Urinary bladder (tissue), 4 donors: ENCODE data around the gene B4GALNT2. TPM values are rescaled to one million over a fixed set of nuclear protein-coding genes. Genes with fewer than 3 reads are reported as not detected.
A peak's percentile ranks its signal among the peaks of the same experiment; 100 is the strongest.
"Not testable (repeated sequence)": the region's sequence is repeated elsewhere in the genome, so short reads cannot be mapped to it uniquely, and the experiment has no call there.

Experiments used
- DNase-seq: peaks from one replicate; pipeline ENCODE4 v3.0.0-alpha.2; 2015; ENCODE audit errors: extremely low spot score
- H3K27ac ChIP-seq: one replicate; pipeline ENCODE4 v1.5.1; 2013; ENCODE audit warnings: low read depth, mild to moderate bottlenecking, moderate library complexity
- H3K36me3 ChIP-seq: one replicate; pipeline ENCODE4 v1.6.1; 2013; ENCODE audit warnings: mild to moderate bottlenecking, moderate library complexity; ENCODE audit not compliant: insufficient read depth
- H3K4me1 ChIP-seq: one replicate; pipeline ENCODE4 v1.6.1; 2013; ENCODE audit warnings: mild to moderate bottlenecking, moderate library complexity; ENCODE audit not compliant: insufficient read depth
- H3K4me3 ChIP-seq: one replicate; pipeline ENCODE4 v1.5.1; 2013; ENCODE audit warnings: low read depth, low read length
- WGBS: extraction: QIAGEN DNeasy Blood & Tissue Kit; methylation state at CpG from one replicate; pipeline ENCODE4 v1.1.7; 2013; 5-methylcytosine and 5-hydroxymethylcytosine counted together
- polyA plus RNA-seq: library from polyadenylated mRNA; stranded (reverse); fragments of 200-250 nt; gene quantifications from one replicate; pipeline ENCODE4 v1.2.3, GENCODE V29; 2013
- total RNA-seq: library from RNA; depleted of rRNA; stranded (reverse); fragments of >200 nt; gene quantifications from one replicate; pipeline ENCODE4 v1.2.3, GENCODE V29; 2014
- donor health status: healthy with polysubstance abuse.
- donor health status: healthy.

The B4GALNT2 gene, protein sequence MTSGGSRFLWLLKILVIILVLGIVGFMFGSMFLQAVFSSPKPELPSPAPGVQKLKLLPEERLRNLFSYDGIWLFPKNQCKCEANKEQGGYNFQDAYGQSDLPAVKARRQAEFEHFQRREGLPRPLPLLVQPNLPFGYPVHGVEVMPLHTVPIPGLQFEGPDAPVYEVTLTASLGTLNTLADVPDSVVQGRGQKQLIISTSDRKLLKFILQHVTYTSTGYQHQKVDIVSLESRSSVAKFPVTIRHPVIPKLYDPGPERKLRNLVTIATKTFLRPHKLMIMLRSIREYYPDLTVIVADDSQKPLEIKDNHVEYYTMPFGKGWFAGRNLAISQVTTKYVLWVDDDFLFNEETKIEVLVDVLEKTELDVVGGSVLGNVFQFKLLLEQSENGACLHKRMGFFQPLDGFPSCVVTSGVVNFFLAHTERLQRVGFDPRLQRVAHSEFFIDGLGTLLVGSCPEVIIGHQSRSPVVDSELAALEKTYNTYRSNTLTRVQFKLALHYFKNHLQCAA
- total RNA-seq (not detected), polyA plus RNA-seq (not detected)

- peak within 1 kb of the TSS; percentile 7 for H3K4me3 ChIP-seq
- H3K27ac ChIP-seq: no peak within 1 kb of the TSS
- no peaks in the 10 kb centered on the region for H3K36me3 ChIP-seq
- DNase-seq: no peak
- H3K4me1 ChIP-seq: peaks cover 2% of the 10 kb centered on the region
- WGBS: 3% methylated on average over 65 of the region's 65 CpGs
These were observed at the start of gene B4GALNT2 for GRCh38 chr17:49132699-49133364. Gene B4GALNT2 (plus strand): TSS chr17:49132769. CDS start chr17:49132793, 24 bp downstream.

- H3K4me1 ChIP-seq, H3K27ac ChIP-seq, H3K4me3 ChIP-seq, H3K36me3 ChIP-seq, DNase-seq: not testable (repeated sequence)
- 55% methylated on average over 2 of the region's 2 CpGs for WGBS
These were observed 47.5 kb upstream of the B4GALNT2 start for GRCh38 chr17:49085046-49085445.

- DNase-seq: no peak
- Histone ChIP-seq H3K36me3 (no peaks in the 10 kb centered on the region), H3K27ac (no peak overlapping the region), H3K4me1 (no peaks in the 10 kb centered on the region), H3K4me3 (no peak overlapping the region)
- 81% methylated on average over 5 of the region's 5 CpGs for WGBS
These were observed 46.8 kb upstream of the B4GALNT2 start for GRCh38 chr17:49085565-49086315.

DNA sequence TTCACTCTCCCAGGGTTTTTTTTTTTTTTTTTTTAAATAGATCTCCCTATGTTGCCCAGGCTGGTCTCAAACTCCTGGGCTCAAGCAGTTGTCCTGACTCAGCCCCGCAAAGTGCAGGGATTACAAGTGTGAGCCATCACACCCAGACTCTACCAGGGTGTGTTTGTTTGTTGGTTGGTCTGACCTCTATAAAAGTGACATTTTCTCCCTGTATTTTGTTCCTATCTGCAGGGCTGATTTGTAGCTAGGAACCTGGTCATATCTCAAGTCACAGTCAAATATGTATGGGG, 46.3 kb upstream of the B4GALNT2 start:
- no peaks in the 10 kb centered on the region for H3K36me3 ChIP-seq
- H3K4me1 ChIP-seq: no peaks in the 10 kb centered on the region
- no peak overlapping the region for H3K27ac ChIP-seq
- WGBS: 50% methylated on average over 1 of the region's 1 CpG
- DNase-seq: no peak
- no peak overlapping the region for H3K4me3 ChIP-seq

DNA sequence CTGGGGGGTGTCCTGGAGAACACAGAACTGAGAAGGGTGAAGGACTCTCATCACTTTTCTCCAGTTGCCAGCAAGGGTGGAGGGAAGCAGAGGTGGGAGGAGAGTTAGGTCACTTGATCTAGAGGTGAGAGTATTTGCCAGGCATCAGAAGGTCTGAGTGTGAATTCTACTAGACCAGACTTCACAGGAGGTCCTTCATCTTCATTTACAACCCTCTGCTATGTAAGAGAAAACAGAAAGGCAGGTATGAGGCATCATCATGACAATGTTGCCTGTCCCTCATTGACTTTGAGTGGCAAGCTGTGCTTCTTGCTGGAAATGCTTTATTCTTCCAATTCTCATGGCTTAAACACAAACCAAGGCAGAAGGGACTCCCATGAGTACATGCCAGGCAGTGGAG, 45.9 kb upstream of the B4GALNT2 start:
- no peak for DNase-seq
- Histone ChIP-seq H3K27ac (no peak overlapping the region), H3K4me3 (no peak overlapping the region), H3K4me1 (no peaks in the 10 kb centered on the region), H3K36me3 (no peaks in the 10 kb centered on the region)

- 87% methylated on average over 7 of the region's 7 CpGs for WGBS
- no peak for DNase-seq
These were observed 43.5 kb upstream of the B4GALNT2 start for GRCh38 chr17:49089094-49089493.

DNA sequence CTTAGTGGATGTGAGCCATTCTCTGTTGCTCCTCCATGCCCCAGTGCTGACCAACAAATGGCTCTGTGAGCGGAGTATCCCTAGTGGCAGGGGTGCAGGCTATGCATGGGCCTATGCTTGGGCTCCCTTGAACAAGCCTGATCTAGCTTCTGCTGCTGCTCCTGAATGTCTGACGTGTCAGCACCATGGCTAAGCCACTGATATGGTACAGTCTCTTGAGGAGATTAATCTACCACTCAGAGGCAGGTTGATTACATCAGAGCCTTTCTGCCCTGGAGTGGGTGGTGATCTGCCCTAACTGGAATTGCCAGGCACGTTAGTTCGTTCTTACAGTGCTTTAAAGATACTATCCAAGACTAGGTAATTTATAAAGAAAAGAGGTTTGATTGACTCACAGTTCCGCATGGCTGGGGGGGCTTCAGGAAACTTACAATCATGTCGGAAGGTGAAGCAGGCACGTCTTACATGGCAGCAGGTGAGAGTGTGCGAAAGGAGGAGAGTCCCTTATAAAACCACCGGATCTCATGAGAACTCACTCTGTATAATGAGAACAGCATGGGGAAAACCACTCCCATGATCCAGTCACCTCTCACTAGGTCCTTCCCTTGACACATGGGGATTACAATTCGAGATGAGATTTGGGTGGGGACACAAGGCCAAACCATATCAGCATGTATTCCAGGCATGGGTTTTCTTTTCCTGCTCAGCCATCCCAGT, 41.5 kb upstream of the B4GALNT2 start:
- Histone ChIP-seq H3K4me1 (no peaks in the 10 kb centered on the region), H3K27ac (no peak overlapping the region), H3K36me3 (no peaks in the 10 kb centered on the region), H3K4me3 (no peak overlapping the region)
- WGBS: 69% methylated on average over 10 of the region's 10 CpGs
- DNase-seq: no peak

More at GRCh38 chr17:49089094-49089493, 43.5 kb upstream of the B4GALNT2 start:
- H3K4me1 ChIP-seq: no peaks in the 10 kb centered on the region
- H3K27ac ChIP-seq: no peak overlapping the region
- H3K4me3 ChIP-seq: no peak overlapping the region
- no peaks in the 10 kb centered on the region for H3K36me3 ChIP-seq

- H3K27ac ChIP-seq: no peak overlapping the region
- no peak for DNase-seq
- WGBS: 60% methylated on average over 10 of the region's 10 CpGs
- no peaks in the 10 kb centered on the region for H3K4me1 ChIP-seq
- no peaks in the 10 kb centered on the region for H3K36me3 ChIP-seq
- H3K4me3 ChIP-seq: no peak overlapping the region
These were observed 39.4 kb upstream of the B4GALNT2 start for GRCh38 chr17:49093131-49093530.

GRCh38 chr17:49100601-49101000, 32.0 kb upstream of the B4GALNT2 start:
- Histone ChIP-seq H3K4me1 (no peaks in the 10 kb centered on the region), H3K4me3 (no peak overlapping the region), H3K36me3 (no peaks in the 10 kb centered on the region), H3K27ac (no peak overlapping the region)
- DNase-seq: no peak

- no peaks in the 10 kb centered on the region for H3K36me3 ChIP-seq
- no peak overlapping the region for H3K27ac ChIP-seq
- H3K4me1 ChIP-seq: no peaks in the 10 kb centered on the region
- H3K4me3 ChIP-seq: no peak overlapping the region
- WGBS: 27% methylated on average over 4 of the region's 4 CpGs
- peak; percentile 20 for DNase-seq
These were observed 31.5 kb upstream of the B4GALNT2 start for GRCh38 chr17:49101054-49101534.

DNA sequence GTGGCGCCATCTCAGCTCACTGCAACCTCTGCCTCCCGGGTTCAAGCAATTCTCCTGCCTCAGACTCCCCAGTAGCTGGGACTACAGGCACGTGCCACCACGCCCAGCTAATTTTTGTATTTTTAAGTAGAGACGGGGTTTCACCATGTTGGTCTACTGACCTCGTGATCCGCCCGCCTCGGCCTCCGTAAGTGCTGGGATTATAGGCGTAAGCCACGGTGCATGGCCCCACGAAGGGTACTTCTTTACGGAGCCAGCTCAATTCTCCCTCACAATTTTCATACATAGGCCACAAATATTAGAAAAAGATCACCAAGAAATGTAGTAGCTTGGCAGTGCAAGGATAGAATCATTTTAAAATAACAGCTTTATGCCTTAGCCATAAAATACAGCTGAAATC, 29.2 kb upstream of the B4GALNT2 start:
- H3K27ac ChIP-seq, H3K36me3 ChIP-seq, H3K4me1 ChIP-seq, H3K4me3 ChIP-seq, DNase-seq: not testable (repeated sequence)
- 92% methylated on average over 14 of the region's 14 CpGs for WGBS

- H3K27ac ChIP-seq: no peak overlapping the region
- no peaks in the 10 kb centered on the region for H3K4me1 ChIP-seq
- H3K36me3 ChIP-seq: no peaks in the 10 kb centered on the region
- 78% methylated on average over 8 of the region's 8 CpGs for WGBS
- H3K4me3 ChIP-seq: no peak overlapping the region
- DNase-seq: no peak
These were observed 28.0 kb upstream of the B4GALNT2 start for GRCh38 chr17:49104511-49105074.
